KMS-11 (cell line): Measurements from ENCODE around the gene PRKCE.

Source experiments
- H2AFZ ChIP-seq: fragments of 200-600 bp; sonication (generic); 2 replicates; pipeline ENCODE4 v1.6.1; 2016; ENCODE audit warnings: antibody characterized with exemption, mixed run types, low read depth
- H3K27ac ChIP-seq: fragments of 200-600 bp; sonication (generic); 2 replicates; pipeline ENCODE4 v1.6.1; 2016; ENCODE audit warnings: mild to moderate bottlenecking, mixed run types
- H3K27me3 ChIP-seq: fragments of 200-600 bp; sonication (generic); 2 replicates; pipeline ENCODE4 v1.6.1; 2017; ENCODE audit warnings: mild to moderate bottlenecking, low read depth, mixed run types, moderate library complexity; ENCODE audit not compliant: insufficient read depth
- H3K36me3 ChIP-seq: fragments of 200-600 bp; sonication (generic); 2 replicates; pipeline ENCODE4 v1.6.1; 2017; ENCODE audit warnings: mild to moderate bottlenecking, mixed run types; ENCODE audit not compliant: insufficient read depth
- H3K4me1 ChIP-seq: fragments of 200-600 bp; sonication (generic); 2 replicates; pipeline ENCODE4 v1.6.1; 2016; ENCODE audit warnings: mild to moderate bottlenecking, low read depth, mixed run types; ENCODE audit not compliant: poor library complexity, severe bottlenecking
- H3K4me2 ChIP-seq: fragments of 200-600 bp; sonication (generic); 2 replicates; pipeline ENCODE4 v1.7.0; 2016; ENCODE audit warnings: mild to moderate bottlenecking, mixed run types
- H3K4me3 ChIP-seq: fragments of 200-600 bp; sonication (generic); IDR thresholded peaks from 2 replicates; pipeline ENCODE4 v1.6.1; 2017; ENCODE audit warnings: low read depth, low read length, mixed read lengths; ENCODE audit not compliant: insufficient read depth
- H3K79me2 ChIP-seq: fragments of 200-600 bp; sonication (generic); 2 replicates; pipeline ENCODE4 v1.6.1; 2016; ENCODE audit warnings: low read depth, mixed run types; ENCODE audit not compliant: insufficient read depth
- H3K9ac ChIP-seq: fragments of 200-600 bp; sonication (generic); 2 replicates; pipeline ENCODE4 v1.6.1; 2016; ENCODE audit warnings: mild to moderate bottlenecking, mixed run types
- H4K20me1 ChIP-seq: fragments of 200-600 bp; sonication (generic); 2 replicates; pipeline ENCODE4 v1.6.1; 2016; ENCODE audit warnings: mild to moderate bottlenecking, mixed run types; ENCODE audit not compliant: insufficient read depth
- CTCF ChIP-seq: fragments of 200-600 bp; sonication (generic); conservative IDR thresholded peaks from 2 replicates; pipeline ENCODE4 v1.6.1; 2017; ENCODE audit warnings: low read depth, mild to moderate bottlenecking, antibody characterized with exemption, low read length, moderate library complexity, mixed read lengths

Gene PRKCE

DNA sequence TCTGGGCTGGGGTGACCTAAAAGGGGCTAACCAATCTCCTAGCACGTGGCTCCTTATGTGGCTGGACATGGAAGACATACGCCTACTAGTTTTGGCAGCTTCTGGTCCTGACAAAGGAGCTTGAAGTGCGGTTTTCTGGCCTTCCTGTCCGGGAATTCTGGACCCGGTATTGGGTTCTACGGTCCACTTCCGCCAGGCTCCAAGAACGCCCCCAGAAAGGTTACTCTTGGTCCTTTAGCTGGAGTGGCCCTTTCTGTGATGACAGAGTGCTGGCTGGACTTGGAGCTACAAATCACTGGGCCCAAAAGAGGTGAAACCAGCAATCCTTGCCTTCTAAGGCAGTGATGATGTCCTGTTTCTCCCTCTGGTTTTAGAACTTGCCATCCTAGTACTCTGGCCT lies 481.5 kb downstream of the PRKCE start:
- Histone ChIP-seq H3K4me3 (no peak overlapping the region), H3K79me2 (no peaks in the 10 kb centered on the region), H3K4me2 (no peak overlapping the region), H3K27ac (no peak overlapping the region), H3K27me3 (no peaks in the 10 kb centered on the region), H2AFZ (no peak overlapping the region), H4K20me1 (no peaks in the 10 kb centered on the region), H3K9ac (no peak overlapping the region), H3K4me1 (no peaks in the 10 kb centered on the region), H3K36me3 (no peaks in the 10 kb centered on the region)
- no peak for TF ChIP-seq CTCF

DNA sequence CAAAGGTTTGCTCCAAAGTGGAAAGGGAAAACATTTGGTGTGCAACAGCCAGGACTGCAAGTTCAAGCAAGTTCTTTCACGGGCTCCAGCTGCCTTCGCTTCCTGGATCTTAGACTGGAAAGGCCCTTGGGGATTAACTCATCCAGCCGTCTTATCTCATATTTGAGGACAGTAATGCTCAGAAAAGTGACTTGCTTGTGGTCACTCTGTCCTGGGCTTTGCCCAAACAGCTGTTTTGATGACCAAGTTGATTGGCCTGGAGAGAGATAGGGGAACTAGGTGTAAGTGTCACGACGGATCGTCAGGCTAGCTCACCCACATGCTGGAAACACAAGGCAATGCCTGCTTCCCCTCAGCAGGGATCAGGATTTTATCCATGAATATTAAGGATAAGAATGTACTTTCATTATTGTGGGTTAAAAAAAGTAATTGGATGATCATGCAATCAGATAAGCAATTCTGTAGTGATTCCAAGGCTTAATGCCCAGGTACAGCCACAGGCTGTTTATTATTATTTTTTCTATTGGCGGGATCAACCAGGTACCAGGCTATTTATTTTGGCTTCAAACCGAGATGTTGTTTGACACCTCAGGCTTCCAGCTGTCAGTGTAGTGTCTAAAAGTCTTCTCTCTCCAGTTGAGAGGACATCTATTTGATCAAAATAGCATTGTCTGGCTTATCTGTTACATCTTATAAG lies 483.2 kb downstream of the PRKCE start:
- no peak for TF ChIP-seq CTCF
- Histone ChIP-seq H3K4me1 (no peaks in the 10 kb centered on the region), H3K27me3 (no peaks in the 10 kb centered on the region), H3K4me3 (no peak overlapping the region), H3K79me2 (no peaks in the 10 kb centered on the region), H2AFZ (no peak overlapping the region), H3K9ac (no peak overlapping the region), H3K27ac (no peak overlapping the region), H3K4me2 (no peak overlapping the region), H3K36me3 (no peaks in the 10 kb centered on the region), H4K20me1 (no peaks in the 10 kb centered on the region)

- no peaks in the 10 kb centered on the region for H3K36me3 ChIP-seq
- H3K27me3 ChIP-seq, result no peaks in the 10 kb centered on the region
- no peaks in the 10 kb centered on the region for H3K79me2 ChIP-seq
- no peak overlapping the region for H2AFZ ChIP-seq
- H4K20me1 ChIP-seq, result no peaks in the 10 kb centered on the region
- no peak overlapping the region for H3K9ac ChIP-seq
- H3K4me2 ChIP-seq, result no peak overlapping the region
- H3K27ac ChIP-seq, result no peak overlapping the region
- no peak for TF ChIP-seq CTCF
- H3K4me3 ChIP-seq, result no peak overlapping the region
- no peaks in the 10 kb centered on the region for H3K4me1 ChIP-seq
Observed at GRCh38 chr2:46135228-46135855, 483.9 kb downstream of the PRKCE start.

DNA sequence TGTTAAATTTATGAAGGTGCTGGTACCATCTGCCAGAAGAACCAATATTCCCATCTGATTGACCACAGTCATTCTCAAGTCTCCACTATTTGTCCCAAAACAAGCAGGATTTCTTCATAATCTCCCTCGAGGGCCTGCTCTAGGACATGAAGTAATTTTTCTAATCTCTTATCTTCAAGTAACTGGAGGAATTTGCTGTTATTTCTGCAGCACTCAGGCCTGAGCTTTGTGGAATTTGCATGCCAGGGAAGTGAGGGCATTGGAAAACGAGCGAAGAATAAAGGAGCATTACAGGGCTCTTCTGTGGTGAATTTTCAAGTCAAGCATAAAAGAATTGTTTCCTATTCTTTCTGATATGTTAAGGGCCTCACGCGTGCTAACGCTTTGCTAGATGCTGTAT lies 484.5 kb downstream of the PRKCE start:
- Histone ChIP-seq H3K27me3 (no peaks in the 10 kb centered on the region), H3K9ac (no peak overlapping the region), H3K4me3 (no peak overlapping the region), H3K4me1 (no peaks in the 10 kb centered on the region), H3K27ac (no peak overlapping the region), H3K79me2 (no peaks in the 10 kb centered on the region), H2AFZ (no peak overlapping the region), H3K36me3 (no peaks in the 10 kb centered on the region), H3K4me2 (no peak overlapping the region), H4K20me1 (no peaks in the 10 kb centered on the region)
- TF ChIP-seq CTCF, result no peak
